Heart right ventricle (tissue), 16 donors: Measurements from ENCODE around the gene ATRNL1. TPM values are rescaled to one million over a fixed set of nuclear protein-coding genes. Genes with fewer than 3 reads are reported as not detected.
"Not testable (repeated sequence)": the region's sequence is repeated elsewhere in the genome, so short reads cannot be mapped to it uniquely, and the experiment has no call there.

Source experiments
- ATAC-seq, 8 donors: fragments of 200-7000 bp; cut with Tn5 transposase; one replicate each; pipeline ENCODE4 v1.9.1; 2020; ENCODE audit warnings: mild to moderate bottlenecking in 8 of 8, moderate library complexity in 8 of 8, moderate number of reproducible peaks in 1 of 8
- DNase-seq, 2 donors: peaks; one replicate each; pipeline ENCODE4 v3.0.0-alpha.2; 2020
- H3K27ac ChIP-seq, 10 donors: fragments of 200-600 bp; sonication (generic) in 2 of 10; one replicate each; pipeline versions ENCODE4 v1.5.0 to v1.8.0; 2020 to 2022; ENCODE audit warnings: mild to moderate bottlenecking in 3 of 10
- H3K27me3 ChIP-seq, 7 donors: fragments of 200-600 bp; one replicate each; pipeline ENCODE4 v1.8.0; 2021 to 2022; ENCODE audit warnings: mild to moderate bottlenecking in 2 of 7
- H3K36me3 ChIP-seq, 9 donors: fragments of 200-600 bp; sonication (generic) in 1 of 9; one replicate each; pipeline versions ENCODE4 v1.5.0 to v1.8.0; 2020 to 2022; ENCODE audit warnings: mild to moderate bottlenecking in 2 of 9
- H3K4me1 ChIP-seq, 9 donors: fragments of 200-600 bp; sonication (generic) in 1 of 9; one replicate each; pipeline versions ENCODE4 v1.5.0 to v1.8.0; 2020 to 2022; ENCODE audit warnings: mild to moderate bottlenecking in 4 of 9
- H3K4me3 ChIP-seq, 10 donors: fragments of 200-600 bp; sonication (generic) in 2 of 10; one replicate each; pipeline versions ENCODE4 v1.5.0 to v1.8.0; 2020 to 2022; ENCODE audit warnings: mild to moderate bottlenecking in 7 of 10, moderate library complexity in 2 of 10
- H3K9me3 ChIP-seq, 11 donors: fragments of 200-600 bp in 10 of 11; sonication (generic) in 2 of 11; one replicate each; pipeline versions ENCODE4 v1.5.0 to v1.8.0; 2013 to 2022; ENCODE audit warnings: mild to moderate bottlenecking in 2 of 11, control low read depth in 1 of 11, moderate library complexity in 1 of 11
- WGBS, 2 donors: extraction: QIAGEN DNeasy Blood & Tissue Kit; methylation state at CpG; one replicate each; pipeline ENCODE4 v1.1.7; 2013; ENCODE audit warnings: inconsistent platforms in 1 of 2; 5-methylcytosine and 5-hydroxymethylcytosine counted together
- intact Hi-C, 10 donors: fragments of 100-400 bp; cut with DNase I; formaldehyde crosslinking; loops; one replicate each; pipeline versions ENCODE4 v1.11.1 to v1.14.2; 2022
- polyA plus RNA-seq, 2 donors: library from polyadenylated mRNA; stranded (reverse); fragments of 200-250 nt; gene quantifications; one replicate each; pipeline ENCODE4 v1.2.3, GENCODE V29; 2013
- total RNA-seq, 10 donors: library from RNA; stranded (reverse); fragmentation: NEBNext Ultra II Directional in 3 of 10; extraction: Animal tissue kit (Norgen Biotek cat#: 25700) in 3 of 10; gene quantifications; one replicate each; pipeline versions ENCODE4 v1.2.1 to v1.2.4, GENCODE V29; 2021 to 2023
- TF ChIP-seq, protein P1 (sequence below), 9 donors: fragments of 200-600 bp; sonication (generic) in 2 of 9; IDR thresholded peaks; one replicate each; pipeline versions ENCODE4 v1.5.0 to v1.8.0; 2021 to 2022; ENCODE audit warnings: antibody characterized with exemption in 9 of 9, mild to moderate bottlenecking in 5 of 9, moderate library complexity in 1 of 9
- donor health status: Arrhythmogenic right ventricular cardiomyopathy.
- donor health status: ischemic (EF 13 %, LVEDD 7.1; RV severe dilation, severe dysfunction).
- donor health status: healthy with polysubstance abuse.
- donor health status: DM: no; HTN: yes; CAD: no.
- donor health status: DM: no; HTN: no; CAD: no.
- donor health status: ischemic (EF 25% LVEDD 6.9; RV normal size, moderate dysfunction).
- donor health status: ischemic (EF 25% LVEDD 5.7; RV mildly dilated, moderate dysfunction).
- donor health status: healthy.
- donor health status: DM: yes; HTN: yes; CAD: no.
- donor health status: Ischemic cardiomyopathy.
- donor health status: ischemic (EF 35%, LVEDD 5.7; RV mildly dilated, moderate dysfunction).
- donor health status: nonischemic (EF 11% LVEDD 7.7; RV severe dilation, severe dysfunction).
- donor health status: DM: yes; HTN: yes; CAD: no.
- donor health status: PGD.
- donor health status: ischemic (EF 29% LVEDD 5.4; RV normal size, mild dysfunction).
- donor health status: nonischemic (EF 23%, LVEDD 6.1; RV moderate dilation, normal function).

Gene ATRNL1
- total and polyA plus RNA-seq, 12 donors: 0.06 to 22.4 (median 8.1) TPM; not detected in 1

DNA sequence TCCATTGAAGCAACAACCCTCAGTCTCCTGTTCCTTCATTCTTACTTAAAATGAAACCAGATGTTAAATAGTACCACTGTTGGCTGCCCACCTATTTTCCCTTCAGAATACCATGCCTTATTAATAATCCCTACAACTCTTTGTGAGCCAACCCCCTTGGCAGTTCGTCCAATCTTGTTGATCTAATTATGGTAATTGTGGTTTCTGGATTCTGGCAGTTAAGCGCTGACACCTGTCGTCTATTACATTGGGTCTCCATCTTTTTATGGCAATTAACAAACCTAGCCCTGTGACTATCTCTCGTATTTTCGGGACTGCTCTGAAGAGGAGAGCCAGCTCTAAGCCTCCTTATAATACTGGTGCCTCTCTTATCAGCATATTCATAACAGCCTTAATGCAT, 432.0 kb downstream of the ATRNL1 start:
- H3K4me3 ChIP-seq: no peak overlapping the region
- 84 to 86% methylated on average over 5 of the region's 5 CpGs for WGBS, 2 donors
- TF ChIP-seq, protein P1, sequence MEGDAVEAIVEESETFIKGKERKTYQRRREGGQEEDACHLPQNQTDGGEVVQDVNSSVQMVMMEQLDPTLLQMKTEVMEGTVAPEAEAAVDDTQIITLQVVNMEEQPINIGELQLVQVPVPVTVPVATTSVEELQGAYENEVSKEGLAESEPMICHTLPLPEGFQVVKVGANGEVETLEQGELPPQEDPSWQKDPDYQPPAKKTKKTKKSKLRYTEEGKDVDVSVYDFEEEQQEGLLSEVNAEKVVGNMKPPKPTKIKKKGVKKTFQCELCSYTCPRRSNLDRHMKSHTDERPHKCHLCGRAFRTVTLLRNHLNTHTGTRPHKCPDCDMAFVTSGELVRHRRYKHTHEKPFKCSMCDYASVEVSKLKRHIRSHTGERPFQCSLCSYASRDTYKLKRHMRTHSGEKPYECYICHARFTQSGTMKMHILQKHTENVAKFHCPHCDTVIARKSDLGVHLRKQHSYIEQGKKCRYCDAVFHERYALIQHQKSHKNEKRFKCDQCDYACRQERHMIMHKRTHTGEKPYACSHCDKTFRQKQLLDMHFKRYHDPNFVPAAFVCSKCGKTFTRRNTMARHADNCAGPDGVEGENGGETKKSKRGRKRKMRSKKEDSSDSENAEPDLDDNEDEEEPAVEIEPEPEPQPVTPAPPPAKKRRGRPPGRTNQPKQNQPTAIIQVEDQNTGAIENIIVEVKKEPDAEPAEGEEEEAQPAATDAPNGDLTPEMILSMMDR (IDR thresholded peaks at IDR 0.05): no peak
- no peaks in the 10 kb centered on the region for H3K4me1 ChIP-seq
- intact Hi-C loops: no loop called here
- H3K27me3 ChIP-seq: no peaks in the 10 kb centered on the region
- no peak overlapping the region for H3K27ac ChIP-seq
- DNase-seq (no peak), ATAC-seq (no peak)
- H3K36me3 ChIP-seq: no peaks in the 10 kb centered on the region
- H3K9me3 ChIP-seq: peaks cover 0 to 29% (median 12%) of the 10 kb centered on the region in 11 donors

DNA sequence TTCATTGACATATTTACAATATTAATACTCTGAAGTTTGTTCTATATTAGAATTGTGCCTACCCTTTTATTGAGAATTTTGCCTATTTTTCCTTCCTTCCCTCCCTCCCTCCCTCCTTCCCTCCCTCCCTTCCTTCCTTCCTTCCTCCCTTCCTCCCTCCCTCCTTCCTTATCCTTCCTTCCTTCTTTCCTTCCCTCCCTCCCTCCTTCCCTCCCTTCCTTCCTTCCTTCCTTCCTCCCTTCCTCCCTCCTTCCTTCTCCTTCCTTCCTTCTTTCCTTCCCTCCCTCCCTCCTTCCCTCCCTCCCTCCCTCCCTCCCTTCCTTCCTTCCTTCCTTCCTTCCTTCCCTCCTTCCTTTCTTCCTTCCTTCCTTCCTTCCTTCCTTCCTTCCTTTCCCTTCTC, 434.5 kb downstream of the ATRNL1 start:
- H3K27me3 ChIP-seq, H3K4me1 ChIP-seq, intact Hi-C loops, H3K36me3 ChIP-seq, DNase-seq, H3K27ac ChIP-seq, ATAC-seq, H3K4me3 ChIP-seq: not testable (repeated sequence)
- H3K9me3 ChIP-seq: peaks cover 0 to 22% (median 12%) of the 10 kb centered on the region in 11 donors

DNA sequence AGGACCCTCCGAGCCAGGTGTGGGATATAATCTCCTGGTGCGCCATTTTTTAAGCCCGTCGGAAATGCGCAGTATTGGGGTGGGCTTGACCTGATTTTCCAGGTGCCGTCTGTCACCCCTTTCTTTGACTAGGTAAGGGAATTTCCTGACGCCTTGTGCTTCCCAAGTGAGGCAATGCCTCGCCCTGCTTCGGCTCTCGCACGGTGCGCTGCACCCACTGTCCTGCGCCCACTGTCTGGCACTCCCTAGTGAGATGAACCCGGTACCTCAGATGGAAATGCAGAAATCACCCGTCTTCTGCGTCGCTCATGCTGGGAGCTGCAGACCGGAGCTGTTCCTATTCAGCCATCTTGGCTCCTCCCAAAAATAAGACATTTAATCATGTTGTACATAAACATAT, 443.2 kb downstream of the ATRNL1 start:
- ATAC-seq, H3K27me3 ChIP-seq, intact Hi-C loops, H3K36me3 ChIP-seq, H3K9me3 ChIP-seq, H3K4me3 ChIP-seq, H3K27ac ChIP-seq, DNase-seq, H3K4me1 ChIP-seq: not testable (repeated sequence)
- 92% methylated on average over 18 of the region's 18 CpGs for WGBS, 2 donors

DNA sequence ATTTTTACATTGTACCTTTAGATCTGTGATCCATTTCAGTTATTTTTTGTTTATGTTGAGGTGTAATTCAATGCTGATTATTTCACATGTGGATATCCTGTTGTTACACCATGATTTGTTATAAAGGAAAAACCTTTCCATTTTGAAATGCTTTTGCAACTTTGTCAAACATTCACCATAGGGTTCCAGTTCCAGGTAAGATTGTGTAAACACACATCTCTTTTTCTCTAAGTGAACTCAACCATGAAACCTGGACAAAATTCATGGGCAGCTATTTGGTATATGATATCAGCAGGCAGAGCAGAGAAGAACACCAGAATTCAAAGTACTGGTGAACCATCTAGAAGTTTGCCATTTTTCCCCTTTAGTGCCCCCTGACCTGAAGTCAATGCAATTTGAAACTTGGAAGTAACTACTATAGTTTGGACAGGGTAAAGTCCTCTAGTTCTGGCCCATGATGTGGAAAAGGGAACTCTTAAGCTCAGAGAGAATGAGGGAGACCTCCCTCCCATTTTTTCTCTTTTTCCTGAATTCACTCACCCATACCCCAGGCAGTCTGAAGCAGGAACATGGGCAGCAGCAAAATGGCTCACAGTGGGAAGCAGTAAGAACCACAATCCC, 446.1 kb downstream of the ATRNL1 start:
- DNase-seq: no peak
- Histone ChIP-seq H3K4me3 (no peak overlapping the region), H3K9me3 (peaks cover 0 to 5% (median 0%) of the 10 kb centered on the region in 11 donors), H3K27ac (no peak overlapping the region), H3K4me1 (no peaks in the 10 kb centered on the region), H3K27me3 (no peaks in the 10 kb centered on the region), H3K36me3 (no peaks in the 10 kb centered on the region)
- no peak for ATAC-seq
- intact Hi-C loops: no loop called here
- TF ChIP-seq, protein P1 (IDR thresholded peaks at IDR 0.05): no peak

DNA sequence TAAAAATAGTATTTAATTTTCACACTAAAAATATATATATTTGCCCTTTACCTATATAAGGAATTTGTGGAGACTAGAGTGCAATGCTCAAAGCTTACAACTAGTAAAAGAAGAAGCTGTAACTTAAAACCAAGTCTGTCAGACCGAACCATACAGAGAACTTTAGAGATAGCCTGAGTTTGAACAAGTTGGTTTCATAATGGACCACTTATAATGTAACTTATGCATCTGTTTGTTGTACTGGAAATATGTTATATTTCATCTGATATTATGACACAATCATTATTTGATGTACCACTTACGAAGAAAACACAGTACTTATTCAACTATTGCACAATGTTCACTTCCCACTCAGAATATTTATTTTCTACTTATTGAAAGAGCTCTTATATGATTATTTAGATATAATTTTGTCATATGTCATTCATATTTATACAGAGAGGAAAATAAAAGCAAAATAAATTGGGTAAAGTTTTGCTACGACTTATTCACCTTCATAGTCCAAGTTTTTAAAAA, 462.8 kb downstream of the ATRNL1 start:
- ATAC-seq (no peak), DNase-seq (no peak)
- H3K36me3 ChIP-seq: no peaks in the 10 kb centered on the region
- H3K27ac ChIP-seq: no peak overlapping the region
- no peaks in the 10 kb centered on the region for H3K4me1 ChIP-seq
- 51 to 54% methylated on average over 3 of the region's 3 CpGs for WGBS, 2 donors
- no peaks in the 10 kb centered on the region for H3K27me3 ChIP-seq
- TF ChIP-seq, protein P1 (IDR thresholded peaks at IDR 0.05): no peak
- peaks cover 0 to 6% (median 0%) of the 10 kb centered on the region in 11 donors for H3K9me3 ChIP-seq
- H3K4me3 ChIP-seq: no peak overlapping the region
- intact Hi-C loops: no loop called here
